HS-27A (cell line): ENCODE data around the gene PRCP.

Experiments
- DNase-seq: peaks from one replicate; pipeline ENCODE4 v3.0.0-alpha.2; 2012; ENCODE audit warnings: low read depth, missing footprints

Gene PRCP

DNA sequence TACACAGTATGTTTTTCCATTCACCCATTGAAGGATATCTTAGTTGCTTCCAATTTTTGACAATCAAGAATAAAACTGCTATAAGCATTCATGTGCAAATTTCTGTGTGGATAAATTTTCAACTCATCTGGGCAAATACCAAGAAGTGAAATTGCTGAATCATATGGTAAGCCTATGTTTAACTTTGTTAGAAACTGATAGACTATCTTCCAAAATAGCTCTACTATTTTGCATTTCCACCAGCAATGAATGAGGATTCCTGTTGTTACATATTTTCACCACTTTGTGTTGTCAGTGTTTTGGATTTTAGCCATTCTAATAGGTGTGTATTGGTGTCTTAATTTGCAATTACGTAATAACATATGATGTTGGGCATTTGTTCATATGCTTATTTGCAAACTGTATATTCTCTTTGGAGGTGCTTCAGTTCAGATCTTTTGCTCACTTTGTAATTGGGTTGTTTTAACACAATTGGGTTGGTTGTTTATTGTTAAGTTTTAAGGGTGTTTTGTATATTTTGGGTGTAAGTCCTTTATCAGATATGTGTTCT, 117.3 kb downstream of the PRCP start:
- DNase-seq, result no peak

DNA sequence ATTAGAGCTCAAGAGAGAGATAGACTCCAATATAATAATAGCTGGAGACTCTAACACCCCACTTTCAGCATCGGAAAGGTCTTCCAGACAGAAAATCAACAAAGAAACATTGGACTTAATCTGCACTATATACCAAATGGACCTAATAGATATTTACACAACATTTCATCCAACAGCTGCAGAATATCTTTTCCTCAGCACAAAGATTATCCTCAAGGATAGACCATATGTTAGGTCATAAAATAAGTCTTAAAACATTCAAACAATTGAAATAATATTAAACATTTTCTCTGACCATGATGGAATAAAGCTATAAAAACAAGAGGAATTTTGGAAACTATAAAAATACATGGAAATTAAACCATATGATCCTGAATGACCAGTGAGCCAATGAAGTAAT, 121.5 kb downstream of the PRCP start:
- no peak for DNase-seq

DNA sequence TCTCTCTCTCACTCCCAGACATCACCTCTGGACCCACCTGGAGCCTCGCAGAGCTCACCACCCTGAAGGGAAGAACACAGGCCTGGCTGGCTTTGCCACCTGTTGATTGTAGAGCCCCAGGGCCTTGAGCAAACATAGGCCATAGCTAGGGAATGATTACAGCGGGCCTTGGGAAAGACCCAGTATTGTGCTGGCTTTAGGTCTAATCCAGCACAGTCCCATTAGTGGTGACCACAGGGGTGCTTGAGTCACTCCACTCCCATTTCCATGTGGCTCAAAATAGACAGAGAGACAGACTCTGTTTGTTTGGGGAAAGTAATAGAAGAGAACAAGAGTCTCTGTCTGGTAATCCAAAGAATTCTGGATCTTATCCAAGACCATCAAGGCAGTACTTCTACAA, 123.9 kb downstream of the PRCP start:
- DNase-seq, result no peak

DNA sequence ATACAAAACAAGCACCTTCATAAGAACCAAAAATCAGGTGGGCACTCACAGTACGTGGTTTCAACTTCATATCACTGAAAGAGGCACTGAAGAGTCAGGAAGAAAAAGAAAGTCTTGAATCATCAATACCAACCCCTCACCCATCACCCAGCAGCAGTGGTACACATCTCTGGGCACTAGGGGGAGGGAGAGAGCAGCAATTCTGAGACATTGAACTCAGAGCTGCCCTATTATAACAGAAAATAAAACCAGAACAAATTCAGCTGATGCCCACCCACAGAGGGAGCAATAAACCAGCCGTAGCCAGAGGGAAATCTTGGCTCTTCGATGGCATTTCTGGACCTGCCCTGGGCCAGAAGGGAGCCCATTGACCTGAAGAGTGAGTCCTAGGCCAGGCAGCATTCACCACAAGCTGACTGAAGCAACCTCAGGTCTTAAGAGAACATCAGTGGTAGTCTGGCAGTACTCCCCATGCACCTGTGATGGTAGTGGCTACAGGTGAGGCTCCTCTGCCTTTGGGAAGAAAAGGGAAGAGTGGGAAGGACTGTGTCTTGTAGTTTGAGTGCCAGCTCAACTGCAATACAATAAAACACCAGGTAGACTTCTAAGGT, 124.4 kb downstream of the PRCP start:
- peak; percentile 40 for DNase-seq

DNA sequence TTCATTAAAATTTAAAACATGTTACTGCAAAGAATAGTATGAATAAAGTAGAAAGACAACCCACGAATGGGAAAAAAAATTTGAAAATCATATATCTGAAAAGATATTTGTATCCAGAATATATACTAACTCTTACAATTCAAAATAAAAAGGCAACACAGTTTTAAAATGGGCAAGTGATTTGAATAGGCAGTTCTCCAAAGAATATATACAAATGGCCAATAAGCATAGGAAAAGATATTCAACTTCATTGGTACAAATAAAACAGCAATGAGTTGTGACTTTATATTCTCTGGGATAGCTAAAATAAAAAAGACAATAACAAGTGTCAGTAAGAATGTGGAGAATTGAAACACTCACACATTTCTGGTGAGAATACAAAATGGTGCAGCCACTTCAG, 125.0 kb downstream of the PRCP start:
- no peak for DNase-seq
